NCI-H2227 treated with DMSO at 0.1 percent for 48 hours (cell line): Measurements from ENCODE around the gene RBPMS2.

Experiments used
- DNase-seq: peaks from one replicate; lab custom pipeline; 2025; lab: John Stamatoyannopoulos, UW

Gene RBPMS2

DNA sequence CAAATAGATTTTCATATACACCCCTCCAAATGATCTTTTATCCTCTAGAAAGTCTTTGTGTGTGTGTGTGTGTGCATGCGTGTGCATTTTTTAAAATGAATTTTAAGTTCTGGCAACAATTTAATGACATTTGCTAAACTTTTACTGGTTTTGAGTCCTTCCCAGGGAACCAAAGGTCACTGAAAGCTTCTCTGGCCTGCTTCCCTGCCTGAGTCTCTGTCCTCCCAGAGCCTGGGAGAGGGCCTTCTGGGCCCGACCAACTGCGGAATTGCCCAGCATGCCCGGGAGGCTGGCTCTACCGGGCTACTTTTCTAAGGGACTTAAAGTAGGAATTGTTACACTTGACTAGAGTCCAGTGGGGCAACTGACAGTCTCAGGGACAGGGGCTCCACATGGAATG, 7.4 kb upstream of the RBPMS2 start:
- DNase-seq, result no peak

DNA sequence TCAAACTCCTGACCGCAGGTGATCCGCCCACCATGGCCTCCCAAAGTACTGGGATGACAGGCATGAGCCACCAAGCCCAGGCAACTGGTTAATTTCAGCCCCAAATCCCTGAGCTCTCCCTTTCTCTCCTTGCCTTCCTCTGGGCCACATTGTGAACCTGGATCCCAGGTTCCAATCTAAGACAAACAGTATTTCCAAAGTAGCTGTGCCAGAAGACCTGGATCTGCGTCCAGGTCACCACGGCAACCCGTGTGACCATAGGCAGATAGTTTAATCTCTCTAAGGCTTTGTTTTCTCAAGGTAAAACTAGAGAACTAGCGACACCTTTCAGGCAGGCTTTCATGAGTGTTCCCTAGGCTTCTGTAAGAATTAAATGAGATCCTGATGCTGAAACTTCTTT, 5.9 kb upstream of the RBPMS2 start:
- no peak for DNase-seq

DNA sequence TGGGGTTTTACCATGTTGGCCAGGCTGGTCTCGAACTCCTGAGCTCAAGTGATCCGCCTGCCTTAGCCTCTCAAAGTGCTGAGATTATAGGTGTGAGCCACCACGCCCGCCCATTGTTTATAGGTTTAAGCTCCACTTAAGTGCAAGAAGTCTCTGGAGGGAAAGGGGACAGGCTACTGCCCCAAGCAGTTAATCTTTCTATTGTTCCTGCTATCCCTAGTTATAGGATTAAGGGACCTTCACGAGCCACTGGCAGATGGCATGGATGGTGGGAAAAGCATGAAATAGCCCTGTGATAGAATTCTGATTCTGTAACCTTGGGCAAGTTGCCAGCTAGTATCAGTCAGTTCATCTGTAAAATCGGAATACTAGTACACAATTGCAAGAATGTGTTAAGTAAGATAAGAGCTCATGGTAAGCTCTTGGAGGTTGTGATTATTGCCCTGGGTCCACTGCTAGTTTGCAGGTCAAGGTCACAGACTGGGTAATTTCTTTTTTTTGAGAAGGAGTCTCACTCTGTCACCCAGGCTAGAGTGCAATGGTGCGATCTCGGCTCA, 5.3 kb upstream of the RBPMS2 start:
- DNase-seq, result no peak

DNA sequence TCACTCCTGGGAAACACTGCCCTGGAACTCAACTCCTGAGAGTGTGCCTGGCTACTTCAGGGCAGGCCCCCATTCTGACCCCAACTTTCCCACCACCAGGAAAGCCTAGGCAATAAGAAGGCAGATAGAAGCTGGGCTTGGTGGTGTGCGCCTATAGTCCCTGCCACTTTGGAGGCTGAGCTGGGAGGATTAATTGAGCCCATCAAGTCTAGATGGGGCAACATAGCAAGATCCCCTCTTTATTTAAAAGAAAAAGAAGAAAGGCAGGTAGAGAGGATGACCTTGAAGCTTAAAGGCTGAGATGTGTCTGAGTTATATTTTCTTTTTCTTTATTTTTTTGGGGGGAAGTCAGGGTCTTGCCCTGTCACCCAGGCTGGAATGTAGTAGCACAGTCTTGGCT, 4.2 kb upstream of the RBPMS2 start:
- DNase-seq, result no peak

DNA sequence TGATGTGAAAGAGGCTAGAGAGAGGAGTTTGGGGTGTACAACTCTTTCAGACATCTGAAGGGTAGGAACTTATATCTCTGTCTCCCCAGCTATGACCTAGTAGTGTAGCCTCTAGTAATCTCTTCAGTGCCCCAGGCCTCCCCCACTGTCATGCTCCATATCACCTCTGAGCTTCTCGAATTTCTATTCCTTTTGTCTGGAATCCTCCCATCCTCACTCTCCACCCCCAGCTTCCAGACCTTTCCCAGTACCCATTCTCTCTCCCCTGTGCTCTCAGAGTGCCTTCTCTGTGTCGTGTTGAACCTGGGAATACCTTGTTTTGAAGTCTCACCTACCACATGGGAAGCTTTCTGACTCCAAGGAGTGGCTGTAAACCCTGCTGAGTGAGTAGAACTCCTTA, 3.6 kb upstream of the RBPMS2 start:
- no peak for DNase-seq

DNA sequence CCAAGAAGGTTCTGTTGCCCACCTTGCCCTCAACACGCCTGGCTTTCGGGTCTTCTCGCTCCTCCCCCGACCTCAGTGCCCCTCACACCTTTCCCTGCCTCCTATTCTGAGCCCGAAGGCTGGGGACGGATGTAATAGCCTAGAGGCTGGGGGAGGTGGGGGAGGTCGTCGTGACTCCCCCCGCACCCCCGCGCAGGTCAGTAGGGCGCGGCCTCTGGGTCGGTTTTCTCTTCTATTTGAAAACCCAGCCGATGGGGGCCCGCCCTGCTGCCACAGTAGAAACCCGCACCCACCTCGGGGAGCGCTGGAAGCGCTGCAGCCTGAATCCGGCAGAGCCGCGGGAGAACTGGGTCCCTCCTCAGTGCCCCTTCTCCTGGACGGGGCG, 1.0 kb upstream of the RBPMS2 start:
- no peak for DNase-seq

DNA sequence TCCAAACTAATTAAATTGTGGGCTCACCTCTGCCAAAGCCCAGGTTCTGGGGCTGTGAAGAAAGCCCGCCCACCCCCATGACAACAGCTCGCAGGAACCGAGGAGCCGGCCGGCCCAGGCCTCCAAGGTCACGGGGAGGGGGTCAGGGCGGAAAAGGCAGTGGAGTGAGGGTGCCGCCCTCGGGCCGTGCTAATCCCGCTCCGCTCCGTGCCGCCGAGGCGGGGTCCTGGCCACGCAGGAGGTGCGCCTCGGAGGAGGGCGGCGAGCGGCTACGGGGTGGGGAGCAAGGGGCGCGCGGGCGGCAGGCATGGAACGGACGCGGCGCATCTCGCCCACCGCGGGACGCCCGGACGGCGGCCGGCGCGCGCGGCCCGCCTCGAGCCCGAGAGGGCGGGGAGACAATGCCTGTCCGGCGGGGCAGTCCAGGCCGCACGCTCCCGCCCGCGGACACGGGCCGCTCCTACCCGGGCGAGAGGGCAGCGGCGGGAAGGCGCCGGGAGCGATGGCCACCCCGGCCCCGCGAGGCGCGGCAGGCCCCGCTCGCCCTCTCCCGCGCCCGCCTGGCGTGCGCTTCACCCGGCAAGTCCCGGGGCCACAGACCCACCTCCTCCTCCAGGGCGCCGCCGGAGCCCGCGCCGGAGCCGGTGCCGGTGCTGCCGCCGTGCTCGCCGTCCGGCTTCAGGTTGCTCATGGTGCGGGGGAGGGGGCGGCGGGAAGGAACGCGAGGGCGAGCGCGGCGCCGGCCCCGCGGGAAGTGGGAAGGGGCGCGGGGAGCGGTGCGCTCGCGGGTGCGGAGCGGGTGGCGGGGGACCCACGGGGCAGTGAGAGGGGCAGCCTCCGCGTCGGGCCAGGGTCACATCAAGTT, 528 bp downstream of the RBPMS2 start:
- DNase-seq, result no peak

DNA sequence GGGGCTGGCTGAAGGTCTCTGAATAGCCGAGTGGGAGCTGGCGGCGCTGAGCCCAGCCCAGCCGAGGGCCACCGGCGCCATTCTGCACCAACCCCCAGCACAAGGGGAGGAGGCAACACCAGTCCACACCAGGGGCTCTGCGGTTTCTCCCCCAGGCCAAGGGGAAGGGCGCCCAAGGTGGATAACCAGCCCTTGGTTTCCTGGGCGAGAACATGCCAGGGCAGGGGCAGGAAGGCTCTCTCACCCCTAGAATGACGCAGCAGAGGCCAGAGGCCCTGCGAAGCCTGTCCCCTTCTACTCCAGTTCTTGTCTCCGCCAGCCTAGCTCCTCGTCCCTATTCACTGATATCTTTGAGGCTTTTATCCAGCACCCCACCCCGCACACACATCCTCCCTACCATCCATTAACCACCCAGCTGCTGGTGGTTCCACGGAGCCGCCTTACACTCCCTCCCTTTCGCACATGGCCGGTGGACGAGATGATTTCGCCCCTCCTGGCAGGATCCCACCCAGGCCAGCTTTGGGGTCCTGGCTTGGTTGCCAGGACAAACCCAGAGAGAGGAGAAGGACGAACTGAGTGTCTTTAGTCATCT, 1.3 kb downstream of the RBPMS2 start:
- DNase-seq, result no peak

DNA sequence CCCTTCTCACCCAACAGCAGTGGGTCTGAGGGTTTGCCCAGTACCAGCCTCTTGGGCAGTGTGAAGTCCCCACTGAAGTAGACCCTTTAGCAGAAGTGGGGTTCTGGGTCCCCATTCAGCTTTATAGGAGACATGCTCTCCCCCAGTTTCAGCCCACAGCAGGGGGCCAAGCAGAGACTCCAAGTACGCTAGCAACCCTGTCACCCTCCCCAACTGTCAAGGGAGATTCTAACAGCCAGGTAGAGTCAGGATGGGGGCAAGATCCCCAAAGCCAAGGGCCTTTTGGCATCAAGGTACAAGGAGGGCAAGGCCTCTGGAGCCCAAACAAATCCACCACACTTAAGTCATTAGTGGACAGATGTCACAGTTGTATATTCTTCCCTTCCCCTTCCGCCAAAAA, 1.8 kb downstream of the RBPMS2 start:
- DNase-seq, result no peak

DNA sequence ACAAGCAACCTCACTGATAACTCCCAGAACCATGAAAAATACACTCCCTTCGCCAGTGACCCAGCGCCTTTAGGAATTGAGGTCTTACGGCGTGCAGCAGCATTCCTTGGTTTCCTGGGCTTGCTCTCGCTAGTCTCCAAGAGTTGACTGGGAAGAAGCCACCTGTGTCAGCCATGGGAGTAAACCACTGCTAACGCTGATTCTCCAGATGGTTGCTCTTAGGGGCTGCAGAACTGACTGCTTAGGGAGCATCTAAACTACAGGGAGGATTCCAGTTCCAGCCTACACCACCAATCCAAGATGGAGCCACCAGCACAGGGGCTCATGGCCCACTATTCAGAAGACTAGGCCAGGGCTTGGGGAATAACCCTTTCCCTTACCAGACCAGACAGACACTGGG, 2.4 kb downstream of the RBPMS2 start:
- DNase-seq, result no peak

DNA sequence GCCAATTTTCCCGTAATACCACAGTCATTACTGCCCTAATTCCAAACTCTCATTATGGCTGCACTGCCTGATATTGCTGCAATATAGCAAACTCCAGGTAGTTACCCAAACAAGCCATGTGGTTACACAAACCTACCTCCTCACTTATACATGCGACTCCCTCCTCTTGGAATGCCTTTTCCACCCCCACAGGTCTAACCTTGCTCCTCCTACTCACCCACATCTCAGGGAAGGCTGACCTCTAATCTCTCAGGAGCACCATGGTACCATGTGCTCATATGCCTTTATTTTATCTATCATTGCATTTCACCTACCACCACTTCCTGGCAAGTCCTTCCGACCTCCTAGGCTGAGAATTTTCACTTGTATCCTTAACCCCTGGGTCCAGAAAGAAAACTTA, 2.9 kb downstream of the RBPMS2 start:
- DNase-seq, result no peak

DNA sequence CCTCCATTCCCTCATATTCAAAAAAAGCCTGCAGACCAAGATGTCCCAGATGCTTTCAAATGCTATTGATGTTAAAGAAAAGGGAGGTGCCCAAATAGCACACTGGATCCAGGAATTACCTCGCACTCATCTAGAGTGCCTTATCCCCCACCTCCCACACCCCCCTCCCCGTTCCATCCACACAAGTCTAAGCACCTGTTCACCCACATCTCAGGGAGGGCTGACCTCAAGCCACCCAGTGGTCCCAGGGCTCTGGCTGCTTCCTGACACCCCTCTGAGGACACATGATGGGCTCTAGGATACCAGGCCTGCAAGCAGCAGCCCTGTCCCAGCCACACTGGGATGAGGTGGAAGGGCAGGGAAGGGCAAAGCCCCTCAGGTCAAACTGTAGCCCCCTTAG, 4.8 kb downstream of the RBPMS2 start:
- no peak for DNase-seq

DNA sequence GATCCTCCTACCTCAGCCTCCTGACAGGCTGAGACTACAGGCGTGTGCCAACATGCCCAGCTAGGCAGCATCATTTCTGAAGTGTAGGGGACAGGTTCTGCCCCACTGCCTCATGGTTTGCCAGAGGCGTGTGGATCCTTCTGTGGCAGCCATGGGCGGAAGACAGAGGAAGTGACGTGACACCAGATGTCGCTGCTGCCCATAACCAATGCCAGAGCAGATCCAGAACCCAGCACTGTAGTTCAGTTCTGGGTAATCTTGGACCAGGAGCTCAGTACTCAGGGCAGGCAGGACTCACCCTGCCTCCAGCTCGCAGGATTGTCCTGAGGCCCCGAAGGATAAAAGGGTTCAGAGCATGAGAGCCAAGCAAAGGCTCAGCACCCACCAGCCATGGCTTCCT, 8.2 kb downstream of the RBPMS2 start:
- DNase-seq, result no peak

DNA sequence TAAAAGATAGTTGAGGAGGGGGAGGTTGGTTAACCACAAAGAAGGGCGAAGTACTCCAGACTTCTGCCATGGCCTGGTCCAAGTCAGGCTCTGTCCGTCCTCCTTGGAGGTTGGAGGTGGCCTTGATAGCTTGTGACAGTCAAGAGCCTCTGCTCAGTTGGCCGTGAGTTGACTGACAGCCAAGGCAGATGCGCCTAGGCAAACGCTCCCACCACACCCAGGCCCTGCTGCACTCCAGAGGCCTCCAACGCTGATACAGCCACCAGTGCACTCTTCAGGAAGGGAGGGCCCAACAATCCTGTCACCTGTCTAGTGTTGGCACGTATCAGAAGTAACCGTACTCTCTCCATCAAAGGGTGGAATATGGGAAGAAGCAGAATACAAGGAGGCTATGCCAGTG, 9.3 kb downstream of the RBPMS2 start:
- DNase-seq, result no peak

DNA sequence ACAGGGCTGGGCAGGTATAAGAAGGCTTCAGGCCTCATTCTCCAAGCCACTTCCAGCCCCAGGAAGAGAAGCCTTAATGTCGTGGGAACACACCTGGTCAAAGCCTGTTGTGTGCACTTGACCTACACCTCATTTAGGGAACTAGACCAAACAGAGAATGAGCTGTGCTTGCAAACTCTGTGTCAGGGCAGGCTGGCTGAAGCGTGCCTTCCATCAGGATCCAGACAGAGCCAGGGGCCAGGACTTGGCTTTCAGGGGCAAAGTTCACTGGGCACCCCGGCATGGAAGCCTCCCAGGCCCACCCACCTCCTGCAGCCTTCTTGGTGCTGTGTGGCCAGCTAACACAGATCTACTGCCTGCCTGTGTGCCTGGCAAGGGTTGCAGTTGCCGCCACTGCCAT, 11.5 kb downstream of the RBPMS2 start:
- DNase-seq, result no peak

DNA sequence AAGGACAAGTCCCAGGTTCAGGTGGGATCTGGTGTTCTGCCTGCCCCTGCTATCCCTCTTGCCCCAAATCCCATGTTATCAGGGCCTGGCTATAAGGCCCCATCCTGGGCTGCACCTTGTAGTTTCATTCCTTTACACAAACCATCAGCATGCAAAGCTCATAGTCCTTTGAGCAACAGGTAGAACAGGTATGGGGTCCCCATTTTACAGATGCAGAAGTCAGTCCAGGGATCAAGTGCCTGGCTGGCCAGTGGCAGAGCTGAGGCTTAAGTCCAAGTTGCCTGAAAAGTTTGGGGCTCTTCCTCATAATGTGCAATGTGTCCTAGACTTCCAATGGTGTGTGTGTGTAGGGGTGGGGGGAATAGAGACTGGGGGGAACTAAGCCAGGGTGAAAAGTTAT, 11.9 kb downstream of the RBPMS2 start:
- no peak for DNase-seq

DNA sequence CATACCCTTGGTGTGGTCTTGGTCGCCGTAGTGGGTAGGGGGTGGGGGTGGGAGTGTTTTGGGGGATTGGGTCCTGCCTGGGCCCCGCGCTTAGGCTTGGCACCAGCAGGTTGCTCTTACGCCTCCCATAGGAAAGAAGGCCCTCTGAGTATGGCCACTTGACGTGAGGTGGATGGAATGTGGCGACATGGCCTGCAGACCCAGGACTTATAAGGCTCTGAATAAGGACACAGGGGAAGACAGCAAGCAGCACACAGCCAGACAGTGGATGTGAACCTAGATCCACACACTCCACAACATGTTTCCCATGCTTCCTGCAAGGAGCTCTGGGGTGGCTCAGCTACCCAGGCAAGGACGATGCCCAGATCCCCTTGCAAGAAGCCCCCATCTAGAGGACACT, 12.4 kb downstream of the RBPMS2 start:
- no peak for DNase-seq

DNA sequence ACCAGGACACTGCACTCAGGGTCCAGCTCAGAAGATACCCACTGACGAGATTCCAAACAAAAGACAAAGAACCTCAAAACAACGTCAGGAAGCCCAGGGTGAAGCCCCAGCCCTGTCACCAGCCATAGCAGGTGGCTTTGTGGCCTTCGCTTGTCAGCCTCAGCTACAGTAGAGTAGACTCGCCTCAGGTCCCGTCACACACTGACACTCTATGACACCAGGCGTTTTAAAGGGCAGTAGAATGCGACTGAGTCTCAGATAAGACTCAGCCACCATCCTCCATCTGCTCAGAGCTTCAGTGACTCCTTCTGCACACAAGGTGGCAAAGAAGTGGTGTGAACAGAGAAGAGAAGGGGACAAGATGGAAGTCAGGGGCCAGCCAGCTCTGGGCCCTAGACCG, 12.8 kb downstream of the RBPMS2 start:
- DNase-seq, result no peak

DNA sequence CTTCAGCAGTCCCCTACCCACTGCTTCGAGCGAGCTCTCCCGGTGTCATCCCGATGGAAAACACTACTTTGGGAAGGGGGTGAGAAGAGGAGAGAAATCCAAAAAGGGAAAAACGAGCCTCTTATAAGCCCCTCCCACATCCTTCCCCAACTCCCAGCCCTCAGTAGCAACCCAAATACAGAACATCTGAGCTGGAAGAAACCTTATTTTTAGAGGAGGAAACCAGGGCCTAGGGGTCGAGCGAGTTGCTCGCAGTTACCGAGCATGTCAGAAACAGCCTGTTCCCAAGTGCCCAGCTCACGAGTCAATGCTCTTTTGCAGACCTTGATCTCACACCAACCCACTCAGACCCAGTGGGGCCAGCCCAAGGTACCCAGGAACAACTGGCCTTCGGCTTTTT, 14.2 kb downstream of the RBPMS2 start:
- no peak for DNase-seq

DNA sequence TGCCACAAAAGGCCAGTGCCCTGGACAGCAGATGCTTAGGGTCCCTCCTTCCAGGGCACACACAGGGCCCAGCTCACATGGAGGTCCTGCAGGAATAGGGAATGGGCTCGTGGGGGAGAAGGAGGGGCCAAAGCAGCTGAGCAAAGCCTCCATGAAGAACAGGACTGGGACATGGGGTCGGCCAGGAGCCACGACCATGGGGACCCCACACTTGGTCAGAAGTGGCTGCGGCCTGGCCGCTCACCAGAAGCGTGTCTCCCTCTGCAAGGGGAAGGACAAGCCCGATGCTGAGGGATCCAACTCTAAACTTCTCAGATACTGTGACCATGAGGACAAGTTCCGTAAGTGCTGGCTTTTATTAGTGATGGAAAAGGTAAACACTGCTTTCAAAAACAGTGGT, 15.3 kb downstream of the RBPMS2 start:
- no peak for DNase-seq

DNA sequence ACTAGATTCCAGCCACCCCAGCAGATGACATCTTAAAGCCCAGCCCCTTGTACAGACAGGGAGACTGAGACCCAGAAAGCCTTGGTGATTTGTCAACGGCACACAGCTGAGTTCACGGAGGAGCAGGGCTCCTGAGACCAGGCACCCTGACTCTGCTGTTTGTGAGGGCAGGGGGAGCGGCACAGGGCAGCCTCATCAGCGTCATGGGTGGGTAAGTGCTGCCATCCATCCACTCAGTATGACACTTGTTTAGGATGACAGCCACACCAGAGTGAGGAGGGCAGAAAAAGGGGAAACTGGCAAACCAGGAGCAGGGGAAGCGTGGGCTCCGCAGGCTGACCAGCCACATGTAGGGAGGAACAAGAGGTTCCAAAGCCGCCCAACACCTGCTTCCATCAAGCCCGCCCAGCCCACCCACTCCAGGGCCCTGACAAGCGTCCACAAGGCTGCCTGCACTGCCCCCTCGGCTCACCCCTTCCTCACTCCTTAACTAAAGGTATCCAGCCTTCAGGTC, 19.9 kb downstream of the RBPMS2 start:
- no peak for DNase-seq

DNA sequence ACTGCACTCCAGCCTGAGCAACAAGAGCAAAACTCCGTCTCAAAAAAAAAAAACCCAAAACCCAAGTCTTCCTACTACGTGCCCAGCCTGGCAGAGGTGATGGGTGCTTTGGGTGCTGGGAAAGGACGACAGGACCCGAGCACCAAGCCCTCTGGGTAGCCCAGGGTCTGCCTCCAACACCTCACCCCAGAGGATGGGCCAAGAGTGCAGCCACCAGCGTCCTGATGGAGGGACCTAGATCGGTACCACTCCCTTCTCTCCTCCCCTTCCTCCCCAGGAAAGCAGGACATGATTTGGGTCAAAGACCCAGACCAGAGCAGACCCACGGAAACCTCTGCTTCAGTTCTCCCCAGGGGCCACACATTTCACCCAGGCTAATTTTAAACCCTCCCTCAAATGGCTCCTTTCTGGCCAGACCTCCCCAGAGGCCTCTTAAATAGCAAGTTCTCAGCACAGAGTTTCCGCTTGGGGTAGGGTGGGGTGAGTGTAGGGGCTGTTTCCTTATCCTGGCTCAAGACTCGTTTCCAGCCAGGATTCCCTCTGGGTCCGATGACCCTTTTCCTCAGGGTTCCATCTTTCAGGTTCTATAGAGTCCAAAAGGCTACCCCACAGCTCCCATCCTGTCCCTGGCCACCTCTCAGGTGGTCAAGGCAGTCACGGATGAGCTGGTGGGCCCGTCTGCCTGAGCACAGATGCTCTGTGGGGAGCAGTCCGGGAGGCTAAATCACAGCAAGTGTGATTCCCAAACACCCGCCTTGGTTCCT, 20.5 kb downstream of the RBPMS2 start:
- DNase-seq, result no peak
